Natural killer cell (primary cell): ENCODE results near the gene HYAL4. TPM values are rescaled to one million over a fixed set of nuclear protein-coding genes. Genes with fewer than 3 reads are reported as not detected.
"Not testable (repeated sequence)": the region's sequence is repeated elsewhere in the genome, so short reads cannot be mapped to it uniquely, and the experiment has no call there.

Source experiments
- ATAC-seq, 3 donors: fragments of 150-1000 bp in 2 of 3; fragments of 200-7000 bp in 1 of 3; cut with Tn5 transposase; 1 replicate in 1 of 3; 2 replicates in 2 of 3; pipeline ENCODE4 v1.10.0; 2021; ENCODE audit warnings: mild to moderate bottlenecking in 2 of 3, moderate library complexity in 2 of 3
- DNase-seq, 2 donors: peaks; one replicate each; pipeline versions ENCODE4 v3.0.0 to v3.0.0-alpha.2; 2013 to 2021; ENCODE audit warnings: mixed read lengths in 1 of 2
- H3K27ac ChIP-seq: one replicate; pipeline ENCODE4 v1.5.1; 2013; ENCODE audit warnings: mild to moderate bottlenecking, low read length
- H3K27me3 ChIP-seq: one replicate; pipeline ENCODE4 v1.6.1; 2013; ENCODE audit warnings: low read length; ENCODE audit not compliant: control insufficient read depth, insufficient read depth
- H3K36me3 ChIP-seq: one replicate; pipeline ENCODE4 v1.6.1; 2013; ENCODE audit warnings: low read length; ENCODE audit not compliant: control insufficient read depth, insufficient read depth
- H3K4me1 ChIP-seq: one replicate; pipeline ENCODE4 v1.6.1; 2013; ENCODE audit warnings: low read length; ENCODE audit not compliant: control insufficient read depth, insufficient read depth
- H3K4me3 ChIP-seq: one replicate; pipeline ENCODE4 v1.5.1; 2013; ENCODE audit warnings: low read length
- H3K9me3 ChIP-seq: one replicate; pipeline ENCODE4 v1.6.1; 2013; ENCODE audit warnings: low read length; ENCODE audit not compliant: control insufficient read depth, insufficient read depth
- H3K27ac Mint-ChIP-seq, 2 donors: one replicate each; pipeline ENCODE4 v1.8.0; 2022; ENCODE audit warnings: mild to moderate bottlenecking in 2 of 2, mixed read lengths in 2 of 2, moderate library complexity in 1 of 2
- H3K27me3 Mint-ChIP-seq, 2 donors: one replicate each; pipeline ENCODE4 v1.8.0; 2022; ENCODE audit warnings: low read depth in 2 of 2, mixed read lengths in 2 of 2
- H3K36me3 Mint-ChIP-seq: one replicate; pipeline ENCODE4 v1.8.0; 2022; ENCODE audit warnings: mixed read lengths
- H3K4me1 Mint-ChIP-seq, 2 donors: one replicate each; pipeline ENCODE4 v1.8.0; 2022; ENCODE audit warnings: mixed read lengths in 2 of 2
- H3K4me3 Mint-ChIP-seq: one replicate; pipeline ENCODE4 v1.8.0; 2022; ENCODE audit warnings: mild to moderate bottlenecking, moderate library complexity, mixed read lengths
- H3K9me3 Mint-ChIP-seq, 2 donors: one replicate each; pipeline ENCODE4 v1.8.0; 2022; ENCODE audit warnings: mixed read lengths in 2 of 2
- CTCF ChIP-seq: fragments of 200-600 bp; IDR thresholded peaks from one replicate; pipeline ENCODE4 v1.8.0; 2022; ENCODE audit warnings: antibody characterized with exemption
- WGBS: methylation state at CpG from one replicate; pipeline ENCODE4 v1.1.7; 2013; ENCODE audit warnings: missing lambda C conversion rate; ENCODE audit not compliant: insufficient coverage; 5-methylcytosine and 5-hydroxymethylcytosine counted together
- intact Hi-C: fragments of 100-400 bp; cut with micrococcal nuclease; formaldehyde crosslinking; loops from one replicate; pipeline ENCODE4 v1.14.2; 2022
- total RNA-seq, 4 donors: library from RNA; stranded (reverse); fragments of 120-200 nt in 1 of 4; gene quantifications; one replicate each; pipeline versions ENCODE4 v1.2.3 to v1.2.4, GENCODE V29; 2013 to 2022

HYAL4 gene
- total RNA-seq, 3 donors from 2014 or later (not counting 1 experiment from before 2014, with no cell fraction given): not detected

GRCh38 chr7:123819001-123819400 lies 26.0 kb upstream of the HYAL4 start:
- Mint-ChIP-seq H3K9me3 (peaks cover 0 to 4% of the 10 kb centered on the region in 2 donors), H3K4me3 (no peak overlapping the region), H3K27ac (no peak overlapping the region), H3K27me3 (peaks cover 5 to 6% of the 10 kb centered on the region in 2 donors), H3K4me1 (no peaks in the 10 kb centered on the region), H3K36me3 (no peaks in the 10 kb centered on the region)
- Histone ChIP-seq H3K4me1 (no peaks in the 10 kb centered on the region), H3K27me3 (peaks cover 3% of the 10 kb centered on the region), H3K4me3 (no peak overlapping the region), H3K9me3 (no peaks in the 10 kb centered on the region), H3K27ac (no peak overlapping the region), H3K36me3 (no peaks in the 10 kb centered on the region)
- no peak for DNase-seq
- 71% methylated on average over 3 of the region's 4 CpGs for WGBS
- no peak for TF ChIP-seq CTCF
- intact Hi-C loops: no loop called here
- ATAC-seq: no peak

- DNase-seq, ATAC-seq, H3K4me1 ChIP-seq, H3K9me3 Mint-ChIP-seq, H3K4me3 Mint-ChIP-seq, H3K27ac Mint-ChIP-seq, H3K4me3 ChIP-seq, H3K27ac ChIP-seq, H3K4me1 Mint-ChIP-seq, H3K36me3 ChIP-seq, H3K27me3 ChIP-seq, H3K9me3 ChIP-seq, intact Hi-C loops, H3K36me3 Mint-ChIP-seq: not testable (repeated sequence)
- peaks cover 10 to 11% of the 10 kb centered on the region in 2 donors for H3K27me3 Mint-ChIP-seq
- WGBS: 90% methylated on average over 4 of the region's 4 CpGs
Observed at GRCh38 chr7:123819795-123820194, 25.2 kb upstream of the HYAL4 start.

- no peak overlapping the region for H3K4me3 Mint-ChIP-seq
- Histone ChIP-seq H3K4me1 (no peaks in the 10 kb centered on the region), H3K4me3 (no peak overlapping the region), H3K9me3 (no peaks in the 10 kb centered on the region), H3K27me3 (peaks cover 3% of the 10 kb centered on the region), H3K36me3 (no peaks in the 10 kb centered on the region), H3K27ac (no peak overlapping the region)
- no peak overlapping the region for H3K27ac Mint-ChIP-seq
- DNase-seq (no peak), ATAC-seq (no peak)
- intact Hi-C loops: no loop called here
- H3K36me3 Mint-ChIP-seq: no peaks in the 10 kb centered on the region
- H3K9me3 Mint-ChIP-seq: peaks cover 0 to 4% of the 10 kb centered on the region in 2 donors
- no peak for TF ChIP-seq CTCF
- H3K4me1 Mint-ChIP-seq: peaks cover 0 to 8% of the 10 kb centered on the region in 2 donors
- peaks cover 12 to 15% of the 10 kb centered on the region in 2 donors for H3K27me3 Mint-ChIP-seq
- 94% methylated on average over 1 of the region's 2 CpGs for WGBS
Observed at GRCh38 chr7:123820864-123821263, 24.1 kb upstream of the HYAL4 start.

GRCh38 chr7:123821320-123821719 lies 23.6 kb upstream of the HYAL4 start:
- H3K9me3 ChIP-seq: no peaks in the 10 kb centered on the region
- no peak for DNase-seq
- WGBS: no CpG with 5 or more reads among the region's 1 CpG
- peaks cover 3% of the 10 kb centered on the region for H3K27me3 ChIP-seq
- Mint-ChIP-seq H3K9me3 (peaks cover 0 to 6% of the 10 kb centered on the region in 2 donors), H3K27me3 (peaks cover 12 to 18% of the 10 kb centered on the region in 2 donors), H3K4me3 (no peak overlapping the region), H3K27ac (no peak overlapping the region), H3K36me3 (no peaks in the 10 kb centered on the region), H3K4me1 (peaks cover 0 to 8% of the 10 kb centered on the region in 2 donors)
- H3K27ac ChIP-seq: no peak overlapping the region
- ATAC-seq: no peak
- intact Hi-C loops: no loop called here
- H3K4me3 ChIP-seq: no peak overlapping the region
- no peaks in the 10 kb centered on the region for H3K36me3 ChIP-seq
- no peak for TF ChIP-seq CTCF
- H3K4me1 ChIP-seq: no peaks in the 10 kb centered on the region
